Gastroesophageal sphincter (tissue), 3 donors: ENCODE data around the gene USP26.

ENCODE experiments used
- EP300 ChIP-seq: sonication (generic); formaldehyde crosslinking; IDR thresholded peaks from one replicate; pipeline ENCODE4 v1.6.1; 2017; ENCODE audit warnings: antibody characterized with exemption, mild to moderate bottlenecking
- TF ChIP-seq, protein P1 (sequence below), 4 experiments: fragments of 200-600 bp in 2 of 4; fragments of 450-650 bp in 2 of 4; sonication (generic) in 1 of 4; IDR thresholded peaks; one replicate each; pipeline ENCODE4 v1.5.1; 2017 to 2019; ENCODE audit warnings: antibody characterized with exemption in 4 of 4, mild to moderate bottlenecking in 2 of 4, moderate library complexity in 2 of 4

DNA sequence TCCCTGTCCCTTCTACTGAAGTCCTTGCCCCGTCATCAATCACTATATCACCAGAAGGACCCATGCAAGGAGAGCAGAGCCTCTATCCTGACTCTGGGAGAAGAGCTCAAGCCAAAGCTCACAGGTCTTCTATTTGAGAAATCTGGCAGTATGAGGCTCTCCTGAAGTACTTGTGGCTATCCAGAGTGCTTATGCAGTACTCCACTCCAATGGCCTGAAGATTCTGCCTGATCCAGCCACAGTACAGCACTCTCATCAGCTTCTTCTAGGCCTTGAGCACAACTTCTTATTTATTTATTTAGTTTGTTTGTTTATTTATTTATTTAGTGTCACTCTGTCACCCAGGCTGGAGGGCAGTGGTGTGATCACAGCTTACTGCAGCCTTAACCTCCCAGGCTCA, 13.0 kb downstream of the USP26 start:
- TF ChIP-seq, protein P1, sequence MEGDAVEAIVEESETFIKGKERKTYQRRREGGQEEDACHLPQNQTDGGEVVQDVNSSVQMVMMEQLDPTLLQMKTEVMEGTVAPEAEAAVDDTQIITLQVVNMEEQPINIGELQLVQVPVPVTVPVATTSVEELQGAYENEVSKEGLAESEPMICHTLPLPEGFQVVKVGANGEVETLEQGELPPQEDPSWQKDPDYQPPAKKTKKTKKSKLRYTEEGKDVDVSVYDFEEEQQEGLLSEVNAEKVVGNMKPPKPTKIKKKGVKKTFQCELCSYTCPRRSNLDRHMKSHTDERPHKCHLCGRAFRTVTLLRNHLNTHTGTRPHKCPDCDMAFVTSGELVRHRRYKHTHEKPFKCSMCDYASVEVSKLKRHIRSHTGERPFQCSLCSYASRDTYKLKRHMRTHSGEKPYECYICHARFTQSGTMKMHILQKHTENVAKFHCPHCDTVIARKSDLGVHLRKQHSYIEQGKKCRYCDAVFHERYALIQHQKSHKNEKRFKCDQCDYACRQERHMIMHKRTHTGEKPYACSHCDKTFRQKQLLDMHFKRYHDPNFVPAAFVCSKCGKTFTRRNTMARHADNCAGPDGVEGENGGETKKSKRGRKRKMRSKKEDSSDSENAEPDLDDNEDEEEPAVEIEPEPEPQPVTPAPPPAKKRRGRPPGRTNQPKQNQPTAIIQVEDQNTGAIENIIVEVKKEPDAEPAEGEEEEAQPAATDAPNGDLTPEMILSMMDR (IDR thresholded peaks at IDR 0.05) = no peak
- TF ChIP-seq EP300 = no peak
